Measurements from ENCODE around the gene ATF6B.

Gene ATF6B

GRCh38 chr6:32083812-32084768, 44.0 kb downstream of the ATF6B start:
- TF ChIP-seq NFIC (IDR thresholded peaks at IDR 0.05) (no peak), CEBPB (IDR thresholded peaks at IDR 0.05) (no peak), EP300 (IDR thresholded peaks at IDR 0.05; ENCODE audit: borderline replicate concordance) (no peak), CREB1 (IDR thresholded peaks at IDR 0.05; ENCODE audit: low read depth) (no peak), USF1 (IDR thresholded peaks at IDR 0.05) (no peak), TCF12 (IDR thresholded peaks at IDR 0.05; ENCODE audit: low read depth) (no peak)

- no peak for TF ChIP-seq MAX (IDR thresholded peaks at IDR 0.05)
- no peak for TF ChIP-seq YY1 (IDR thresholded peaks at IDR 0.05; ENCODE audit: low read depth)
- no peak for TF ChIP-seq REST (IDR thresholded peaks at IDR 0.05; ENCODE audit: low read depth)
- TF ChIP-seq USF1 (IDR thresholded peaks at IDR 0.05): no peak
- no peak for TF ChIP-seq TEAD4 (IDR thresholded peaks at IDR 0.05)
- TF ChIP-seq EGR1 (IDR thresholded peaks at IDR 0.05): no peak
- no peak for TF ChIP-seq NFIC (IDR thresholded peaks at IDR 0.05)
- no peak for TF ChIP-seq TAF1 (IDR thresholded peaks at IDR 0.05; ENCODE audit: low read depth)
- TF ChIP-seq CREB1 (IDR thresholded peaks at IDR 0.05; ENCODE audit: low read depth): no peak
Measured at GRCh38 chr6:32082935-32083334, 45.1 kb downstream of the ATF6B start.

GRCh38 chr6:32082478-32082877, 45.6 kb downstream of the ATF6B start:
- TF ChIP-seq FOXM1 (IDR thresholded peaks at IDR 0.05; ENCODE audit: borderline replicate concordance, low read depth) (no peak), REST (IDR thresholded peaks at IDR 0.05; ENCODE audit: low read depth) (no peak), EP300 (IDR thresholded peaks at IDR 0.05; ENCODE audit: borderline replicate concordance) (no peak), NFIC (IDR thresholded peaks at IDR 0.05) (no peak), YY1 (IDR thresholded peaks at IDR 0.05; ENCODE audit: low read depth) (no peak), TAF1 (IDR thresholded peaks at IDR 0.05; ENCODE audit: low read depth) (no peak), RAD21 (IDR thresholded peaks at IDR 0.05; ENCODE audit: low read depth) (no peak), TCF12 (IDR thresholded peaks at IDR 0.05; ENCODE audit: low read depth) (no peak), USF1 (IDR thresholded peaks at IDR 0.05) (no peak), MAX (IDR thresholded peaks at IDR 0.05) (no peak), CEBPB (IDR thresholded peaks at IDR 0.05) (no peak), TEAD4 (IDR thresholded peaks at IDR 0.05) (no peak), EGR1 (IDR thresholded peaks at IDR 0.05) (no peak), CREB1 (IDR thresholded peaks at IDR 0.05; ENCODE audit: low read depth) (no peak)

GRCh38 chr6:32081168-32081990, 46.7 kb downstream of the ATF6B start:
- no peak for TF ChIP-seq NFIC (IDR thresholded peaks at IDR 0.05)
- no peak for TF ChIP-seq TEAD4 (IDR thresholded peaks at IDR 0.05)
- no peak for TF ChIP-seq CREB1 (IDR thresholded peaks at IDR 0.05; ENCODE audit: low read depth)
- TF ChIP-seq FOXM1 (IDR thresholded peaks at IDR 0.05; ENCODE audit: borderline replicate concordance, low read depth): no peak
- TF ChIP-seq TAF1 (IDR thresholded peaks at IDR 0.05; ENCODE audit: low read depth): no peak
- TF ChIP-seq USF1 (IDR thresholded peaks at IDR 0.05): no peak
- TF ChIP-seq RAD21 (IDR thresholded peaks at IDR 0.05; ENCODE audit: low read depth): no peak
- TF ChIP-seq CEBPB (IDR thresholded peaks at IDR 0.05): no peak
- no peak for TF ChIP-seq MAX (IDR thresholded peaks at IDR 0.05)
- TF ChIP-seq ZBTB7A (IDR thresholded peaks at IDR 0.05; ENCODE audit: low read depth): no peak
- TF ChIP-seq EP300 (IDR thresholded peaks at IDR 0.05; ENCODE audit: borderline replicate concordance): no peak
- TF ChIP-seq TCF12 (IDR thresholded peaks at IDR 0.05; ENCODE audit: low read depth): no peak
- TF ChIP-seq YY1 (IDR thresholded peaks at IDR 0.05; ENCODE audit: low read depth): no peak
- TF ChIP-seq REST (IDR thresholded peaks at IDR 0.05; ENCODE audit: low read depth): no peak
- TF ChIP-seq EGR1 (IDR thresholded peaks at IDR 0.05): no peak
